Type B pancreatic cell (in vitro differentiated cells): Measurements from ENCODE around the gene ANKUB1. TPM values are rescaled to one million over a fixed set of nuclear protein-coding genes. Genes with fewer than 3 reads are reported as not detected.
"Not testable (repeated sequence)": the region's sequence is repeated elsewhere in the genome, so short reads cannot be mapped to it uniquely, and the experiment has no call there.

Experiments
- DNase-seq: peaks from one replicate; pipeline ENCODE4 v3.0.0; 2021; ENCODE audit warnings: mixed read lengths; ENCODE audit not compliant: unreplicated experiment; ENCODE audit errors: extremely low spot score
- H3K27ac Mint-ChIP-seq: 2 replicates; pipeline ENCODE4 v1.8.0; 2021; ENCODE audit warnings: mild to moderate bottlenecking, mixed read lengths
- H3K27me3 Mint-ChIP-seq: 2 replicates; pipeline ENCODE4 v1.8.0; 2021; ENCODE audit warnings: mixed read lengths
- H3K36me3 Mint-ChIP-seq: 2 replicates; pipeline ENCODE4 v1.8.0; 2021; ENCODE audit warnings: mixed read lengths
- H3K4me1 Mint-ChIP-seq: one replicate; pipeline ENCODE4 v1.8.0; 2021; ENCODE audit warnings: mixed read lengths; ENCODE audit not compliant: unreplicated experiment
- H3K4me3 Mint-ChIP-seq: 2 replicates; pipeline ENCODE4 v1.8.0; 2021; ENCODE audit warnings: mild to moderate bottlenecking, mixed read lengths
- H3K9me3 Mint-ChIP-seq: 2 replicates; pipeline ENCODE4 v1.8.0; 2021; ENCODE audit warnings: mixed read lengths
- CTCF ChIP-seq: fragments of 200-600 bp; sonication (generic); conservative IDR thresholded peaks from 2 replicates; pipeline ENCODE4 v1.5.0; 2021; ENCODE audit warnings: antibody characterized with exemption, mild to moderate bottlenecking
- long read RNA-seq: library from polyadenylated mRNA; unstranded; transcript quantifications from one replicate; pipeline ENCODE4 v2.0.0, GENCODE V29; 2020
- total RNA-seq: library from RNA; stranded (reverse); gene quantifications from 2 replicates; pipeline ENCODE4 v1.2.1, GENCODE V29; 2021; ENCODE audit warnings: low replicate concordance

ANKUB1 gene
- total RNA-seq, result 0.82 TPM in 1 of 2 replicates, not detected in the other
- long read RNA-seq, partial matches to known transcripts, result 0 of 6 reads
- long read RNA-seq, other reads (novel, unspliced or antisense), result 6 of 6 reads

- no peaks in the 10 kb centered on the region for H3K9me3 Mint-ChIP-seq
- H3K36me3 Mint-ChIP-seq, result no peaks in the 10 kb centered on the region
- H3K27me3 Mint-ChIP-seq, result peaks cover 6% of the 10 kb centered on the region
These were observed at the start of gene ANKUB1 for GRCh38 chr3:149792452-149793270. Gene ANKUB1, minus strand, starts transcription at chr3:149792554. Its CDS starts 188 bp downstream, at chr3:149792366.

GRCh38 chr3:149839896-149840295 lies 47.5 kb upstream of the ANKUB1 start:
- no peak overlapping the region for H3K27ac Mint-ChIP-seq
- peaks cover 12% of the 10 kb centered on the region for H3K9me3 Mint-ChIP-seq
- H3K27me3 Mint-ChIP-seq, result no peaks in the 10 kb centered on the region
- H3K4me3 Mint-ChIP-seq, result no peak overlapping the region
- DNase-seq, result no peak
- TF ChIP-seq CTCF, result no peak
- H3K36me3 Mint-ChIP-seq, result peaks cover 21% of the 10 kb centered on the region
- peaks cover 19% of the 10 kb centered on the region for H3K4me1 Mint-ChIP-seq

More at GRCh38 chr3:149792452-149793270, at the start of gene ANKUB1:
- TF ChIP-seq CTCF, result no peak
- H3K4me3 Mint-ChIP-seq, result no peak within 1 kb of the TSS
- H3K27ac Mint-ChIP-seq, result no peak within 1 kb of the TSS
- no peak for DNase-seq
- H3K4me1 Mint-ChIP-seq, result no peaks in the 10 kb centered on the region

DNA sequence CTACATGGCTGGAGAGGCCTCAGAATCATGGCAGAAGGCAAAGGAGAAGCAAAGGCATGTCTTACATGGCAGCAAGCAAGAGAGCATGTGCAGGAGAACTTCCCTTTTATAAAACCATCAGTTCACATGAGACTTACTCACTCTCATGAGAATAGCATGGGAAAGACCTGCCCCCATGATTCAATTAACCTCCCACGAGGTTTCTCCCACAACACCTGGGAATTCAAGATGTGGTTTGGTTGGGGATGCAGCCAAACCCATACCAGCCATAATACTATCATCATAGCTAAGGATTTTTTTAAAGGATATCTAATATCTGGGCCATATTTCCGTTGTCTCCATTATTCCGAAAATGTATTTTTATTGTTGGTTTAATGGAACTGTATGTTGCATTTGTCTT lies 47.1 kb upstream of the ANKUB1 start:
- not testable (repeated sequence) for H3K27ac Mint-ChIP-seq, DNase-seq, H3K4me3 Mint-ChIP-seq, H3K27me3 Mint-ChIP-seq
- peaks cover 15% of the 10 kb centered on the region for H3K4me1 Mint-ChIP-seq
- peaks cover 16% of the 10 kb centered on the region for H3K9me3 Mint-ChIP-seq
- peaks cover 25% of the 10 kb centered on the region for H3K36me3 Mint-ChIP-seq

DNA sequence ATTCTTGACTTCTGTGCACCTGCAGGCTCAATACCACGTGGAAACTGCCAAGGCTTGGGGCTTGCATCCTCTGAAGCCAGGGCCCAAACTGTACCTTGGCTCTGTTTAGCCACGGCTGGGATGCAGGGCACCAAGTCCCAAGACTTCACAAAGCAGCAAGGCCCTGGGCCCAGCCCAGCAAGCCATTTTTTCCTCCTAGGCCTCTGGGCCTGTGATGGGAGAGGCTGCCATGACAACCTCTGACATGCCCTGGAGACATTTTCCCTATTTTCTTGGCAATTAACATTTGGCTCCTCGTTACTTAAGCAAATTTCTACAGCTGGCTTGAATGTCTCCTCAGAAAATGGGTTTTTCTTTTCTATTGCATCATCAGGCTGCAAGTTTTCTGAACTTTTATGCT lies 46.1 kb upstream of the ANKUB1 start:
- DNase-seq, H3K4me1 Mint-ChIP-seq, H3K27ac Mint-ChIP-seq, H3K4me3 Mint-ChIP-seq, H3K27me3 Mint-ChIP-seq: not testable (repeated sequence)
- Mint-ChIP-seq H3K36me3 (peaks cover 25% of the 10 kb centered on the region), H3K9me3 (peaks cover 16% of the 10 kb centered on the region)

- Mint-ChIP-seq H3K27me3 (no peaks in the 10 kb centered on the region), H3K4me3 (no peak overlapping the region), H3K9me3 (peaks cover 24% of the 10 kb centered on the region), H3K36me3 (peaks cover 30% of the 10 kb centered on the region), H3K27ac (no peak overlapping the region), H3K4me1 (no peaks in the 10 kb centered on the region)
- TF ChIP-seq CTCF, result no peak
- DNase-seq, result no peak
These were observed 40.9 kb upstream of the ANKUB1 start for GRCh38 chr3:149833241-149833640.

- Mint-ChIP-seq H3K36me3 (peaks cover 18% of the 10 kb centered on the region), H3K27ac (no peak overlapping the region), H3K4me1 (no peaks in the 10 kb centered on the region), H3K27me3 (no peaks in the 10 kb centered on the region), H3K9me3 (peaks cover 19% of the 10 kb centered on the region), H3K4me3 (no peak overlapping the region)
- DNase-seq, result no peak
- TF ChIP-seq CTCF, result no peak
These were observed 39.7 kb upstream of the ANKUB1 start for GRCh38 chr3:149832086-149832485.
